Measurements from ENCODE around the gene GCN1.

Gene GCN1

DNA sequence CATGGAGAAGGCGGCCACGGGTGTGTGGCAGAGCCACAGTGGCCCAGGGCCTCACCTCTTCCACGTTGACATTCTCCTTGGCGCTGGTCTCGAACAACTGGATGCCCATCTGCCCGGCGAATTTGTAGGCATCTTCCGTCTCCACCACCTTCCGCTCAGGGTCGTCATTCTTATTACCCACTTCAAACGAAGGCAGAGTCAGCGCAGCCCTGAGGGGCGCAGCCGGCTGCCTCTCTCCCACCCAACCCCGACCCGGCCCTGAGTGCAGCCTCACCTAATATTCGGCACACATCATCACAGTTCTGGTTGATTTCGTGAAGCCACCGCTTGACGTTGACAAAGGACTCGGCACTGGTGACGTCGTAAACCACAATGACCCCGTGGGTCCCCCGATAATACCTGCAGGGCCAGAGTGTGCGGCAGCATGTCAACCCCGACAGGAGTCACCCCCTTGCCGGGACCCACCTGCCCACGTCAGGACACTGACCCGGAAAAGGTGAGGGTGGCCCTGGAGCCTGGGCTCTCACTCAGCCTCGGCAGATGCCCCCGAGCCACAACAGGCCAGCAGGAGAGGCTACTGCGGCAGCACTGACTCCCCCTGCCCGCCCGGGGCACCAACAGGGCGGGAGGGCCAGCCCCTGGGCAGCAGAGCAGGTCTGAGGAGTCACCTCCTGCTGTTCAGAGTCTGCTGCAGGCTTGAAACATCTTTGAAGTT is 95.6 kb downstream of the GCN1 start:
- H3K9me3 ChIP-seq (ENCODE audit: control insufficient read depth, insufficient read depth, low read length), result no peaks in the 10 kb centered on the region
- peaks cover 56% of the 10 kb centered on the region for H3K36me3 ChIP-seq (ENCODE audit: control insufficient read depth, insufficient read depth, low read length)
- H3K27ac ChIP-seq (ENCODE audit: low read depth, low read length), result no peak overlapping the region

GRCh38 chr12:120096671-120097202 is 97.8 kb downstream of the GCN1 start:
- Histone ChIP-seq H3K9ac (ENCODE audit: low read depth, low read length) (no peak overlapping the region), H3K27ac (ENCODE audit: low read depth, low read length) (no peak overlapping the region), H3K27me3 (ENCODE audit: control insufficient read depth, insufficient read depth, low read length) (no peaks in the 10 kb centered on the region), H3K4me3 (ENCODE audit: low read depth, low read length) (no peak overlapping the region), H3K36me3 (ENCODE audit: control insufficient read depth, insufficient read depth, low read length) (peaks cover 43% of the 10 kb centered on the region), H3K4me1 (ENCODE audit: control insufficient read depth, insufficient read depth, low read length) (peaks cover 24% of the 10 kb centered on the region), H3K9me3 (ENCODE audit: control insufficient read depth, insufficient read depth, low read length) (no peaks in the 10 kb centered on the region)

More for the DNA sequence above, 95.6 kb downstream of the GCN1 start:
- peaks cover 10% of the 10 kb centered on the region for H3K4me1 ChIP-seq (ENCODE audit: control insufficient read depth, insufficient read depth, low read length)
- H3K4me3 ChIP-seq (ENCODE audit: low read depth, low read length), result no peak overlapping the region
- no peaks in the 10 kb centered on the region for H3K27me3 ChIP-seq (ENCODE audit: control insufficient read depth, insufficient read depth, low read length)
- no peak overlapping the region for H3K9ac ChIP-seq (ENCODE audit: low read depth, low read length)

DNA sequence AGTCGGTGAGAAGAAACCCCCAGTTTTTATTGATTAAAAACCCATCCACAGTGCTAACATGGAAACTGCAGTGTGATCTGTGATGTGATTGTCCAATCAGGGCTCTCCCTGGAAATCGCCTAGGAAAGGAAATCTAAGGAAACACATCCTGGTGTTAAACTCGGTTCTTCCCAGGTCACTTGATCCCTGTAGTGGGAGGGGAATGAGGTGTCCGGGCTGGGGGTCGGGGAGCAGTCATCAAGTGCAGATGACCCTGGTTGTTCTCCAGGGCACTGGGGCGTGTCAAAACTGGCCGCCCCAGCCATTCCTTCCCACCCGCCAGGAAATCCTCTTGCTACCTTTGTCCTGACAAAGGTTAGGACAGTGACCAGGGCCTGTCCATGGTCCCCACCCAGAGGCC is 98.8 kb downstream of the GCN1 start:
- Histone ChIP-seq H3K4me3 (ENCODE audit: low read depth, low read length) (no peak overlapping the region), H3K27ac (ENCODE audit: low read depth, low read length) (no peak overlapping the region), H3K36me3 (ENCODE audit: control insufficient read depth, insufficient read depth, low read length) (peaks cover 38% of the 10 kb centered on the region), H3K9me3 (ENCODE audit: control insufficient read depth, insufficient read depth, low read length) (no peaks in the 10 kb centered on the region), H3K9ac (ENCODE audit: low read depth, low read length) (no peak overlapping the region), H3K27me3 (ENCODE audit: control insufficient read depth, insufficient read depth, low read length) (no peaks in the 10 kb centered on the region), H3K4me1 (ENCODE audit: control insufficient read depth, insufficient read depth, low read length) (peaks cover 24% of the 10 kb centered on the region)

DNA sequence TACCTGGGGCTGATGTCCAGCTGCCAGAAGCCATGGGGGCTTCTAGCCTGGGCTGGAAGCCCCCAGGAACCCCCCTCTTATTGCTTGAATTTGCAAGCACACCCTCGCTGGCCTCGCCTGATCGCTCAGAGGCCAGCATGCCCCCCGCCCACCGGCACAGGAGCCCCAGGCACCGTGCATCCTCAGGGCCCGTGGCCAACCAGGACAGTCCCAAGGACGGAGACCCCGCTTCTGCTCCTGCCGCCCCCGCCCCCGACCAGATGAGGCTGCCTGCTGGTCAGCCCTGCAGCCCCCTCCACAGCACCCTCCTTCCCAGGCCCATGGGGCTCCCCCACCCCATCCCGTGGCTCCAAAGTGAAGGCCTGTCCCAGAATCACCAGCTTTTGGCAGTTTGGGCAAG is 99.2 kb downstream of the GCN1 start:
- H3K27me3 ChIP-seq (ENCODE audit: control insufficient read depth, insufficient read depth, low read length), result no peaks in the 10 kb centered on the region
- no peak overlapping the region for H3K4me3 ChIP-seq (ENCODE audit: low read depth, low read length)
- peaks cover 24% of the 10 kb centered on the region for H3K4me1 ChIP-seq (ENCODE audit: control insufficient read depth, insufficient read depth, low read length)
- H3K36me3 ChIP-seq (ENCODE audit: control insufficient read depth, insufficient read depth, low read length), result peaks cover 38% of the 10 kb centered on the region
- peak overlapping the region; percentile 32 for H3K27ac ChIP-seq (ENCODE audit: low read depth, low read length)
- no peak overlapping the region for H3K9ac ChIP-seq (ENCODE audit: low read depth, low read length)
- no peaks in the 10 kb centered on the region for H3K9me3 ChIP-seq (ENCODE audit: control insufficient read depth, insufficient read depth, low read length)

- H3K4me3 ChIP-seq (ENCODE audit: low read depth, low read length), result no peak overlapping the region
- H3K36me3 ChIP-seq (ENCODE audit: control insufficient read depth, insufficient read depth, low read length), result peaks cover 39% of the 10 kb centered on the region
- peak overlapping the region; percentile 70 for H3K27ac ChIP-seq (ENCODE audit: low read depth, low read length)
- H3K9ac ChIP-seq (ENCODE audit: low read depth, low read length), result no peak overlapping the region
- no peaks in the 10 kb centered on the region for H3K27me3 ChIP-seq (ENCODE audit: control insufficient read depth, insufficient read depth, low read length)
- H3K4me1 ChIP-seq (ENCODE audit: control insufficient read depth, insufficient read depth, low read length), result peaks cover 27% of the 10 kb centered on the region
- H3K9me3 ChIP-seq (ENCODE audit: control insufficient read depth, insufficient read depth, low read length), result no peaks in the 10 kb centered on the region
Measured at GRCh38 chr12:120094485-120094884, 100.0 kb downstream of the GCN1 start.

DNA sequence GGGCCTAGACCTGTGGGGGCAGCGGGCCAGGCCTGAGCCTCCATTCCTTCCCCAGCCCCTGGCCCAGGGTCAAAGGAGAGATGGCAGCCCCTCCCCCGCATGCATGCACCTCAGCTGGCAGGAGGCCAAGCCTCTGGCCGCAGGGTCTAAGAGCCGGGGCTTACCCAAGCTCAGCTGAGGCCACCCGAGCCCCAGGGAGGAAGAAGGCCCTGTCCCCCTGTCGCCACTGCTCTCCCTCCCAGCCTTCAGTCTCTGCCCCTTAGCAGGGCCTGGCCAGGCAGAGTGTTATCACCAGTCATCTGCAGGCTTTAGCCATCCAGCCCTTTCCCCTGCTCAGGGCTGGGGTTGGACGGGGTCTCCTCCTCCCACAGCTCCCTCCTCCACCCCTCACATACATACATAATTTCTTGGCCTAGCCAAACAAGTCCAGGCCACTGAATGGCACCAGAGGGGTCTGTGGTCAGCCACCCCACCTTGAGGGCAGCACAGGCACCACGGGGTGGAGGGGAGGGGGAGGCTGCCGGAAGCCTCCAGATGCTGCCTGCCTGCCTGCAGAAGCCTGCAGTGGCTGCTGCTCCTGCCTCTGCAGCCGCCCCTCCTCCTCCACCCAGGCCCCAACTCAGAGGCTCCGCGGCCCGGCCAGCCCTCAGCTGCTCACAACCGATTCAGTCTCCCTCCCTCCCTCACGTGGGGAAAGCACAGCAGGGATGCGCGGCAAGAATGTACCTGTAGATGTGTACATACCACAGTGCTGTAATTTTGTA is 100.7 kb downstream of the GCN1 start:
- Histone ChIP-seq H3K4me1 (ENCODE audit: control insufficient read depth, insufficient read depth, low read length) (peaks cover 27% of the 10 kb centered on the region), H3K4me3 (ENCODE audit: low read depth, low read length) (no peak overlapping the region), H3K9me3 (ENCODE audit: control insufficient read depth, insufficient read depth, low read length) (no peaks in the 10 kb centered on the region), H3K27ac (ENCODE audit: low read depth, low read length) (peak overlapping the region; percentile 76), H3K27me3 (ENCODE audit: control insufficient read depth, insufficient read depth, low read length) (no peaks in the 10 kb centered on the region), H3K36me3 (ENCODE audit: control insufficient read depth, insufficient read depth, low read length) (peaks cover 32% of the 10 kb centered on the region), H3K9ac (ENCODE audit: low read depth, low read length) (no peak overlapping the region)

DNA sequence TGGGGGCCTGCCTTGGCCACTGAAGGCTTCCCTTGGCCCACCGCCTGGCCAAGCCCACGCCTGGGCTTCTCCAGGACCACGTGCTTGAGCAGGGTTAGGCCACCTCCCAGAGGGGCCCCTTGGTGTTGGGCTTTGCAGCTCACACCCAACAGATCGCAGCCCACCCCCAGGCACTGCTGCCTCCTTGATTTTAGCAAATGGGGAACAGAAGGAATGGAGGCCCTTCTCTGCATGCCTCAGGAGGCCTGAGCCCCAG is 101.3 kb downstream of the GCN1 start:
- no peak overlapping the region for H3K4me3 ChIP-seq (ENCODE audit: low read depth, low read length)
- no peaks in the 10 kb centered on the region for H3K9me3 ChIP-seq (ENCODE audit: control insufficient read depth, insufficient read depth, low read length)
- H3K36me3 ChIP-seq (ENCODE audit: control insufficient read depth, insufficient read depth, low read length), result peaks cover 27% of the 10 kb centered on the region
- H3K9ac ChIP-seq (ENCODE audit: low read depth, low read length), result 0 out of 2 replicates have a peak overlapping the region, but pooled peaks have one; percentile 8
- no peaks in the 10 kb centered on the region for H3K27me3 ChIP-seq (ENCODE audit: control insufficient read depth, insufficient read depth, low read length)
- H3K27ac ChIP-seq (ENCODE audit: low read depth, low read length), result peak overlapping the region; percentile 76
- peaks cover 27% of the 10 kb centered on the region for H3K4me1 ChIP-seq (ENCODE audit: control insufficient read depth, insufficient read depth, low read length)

DNA sequence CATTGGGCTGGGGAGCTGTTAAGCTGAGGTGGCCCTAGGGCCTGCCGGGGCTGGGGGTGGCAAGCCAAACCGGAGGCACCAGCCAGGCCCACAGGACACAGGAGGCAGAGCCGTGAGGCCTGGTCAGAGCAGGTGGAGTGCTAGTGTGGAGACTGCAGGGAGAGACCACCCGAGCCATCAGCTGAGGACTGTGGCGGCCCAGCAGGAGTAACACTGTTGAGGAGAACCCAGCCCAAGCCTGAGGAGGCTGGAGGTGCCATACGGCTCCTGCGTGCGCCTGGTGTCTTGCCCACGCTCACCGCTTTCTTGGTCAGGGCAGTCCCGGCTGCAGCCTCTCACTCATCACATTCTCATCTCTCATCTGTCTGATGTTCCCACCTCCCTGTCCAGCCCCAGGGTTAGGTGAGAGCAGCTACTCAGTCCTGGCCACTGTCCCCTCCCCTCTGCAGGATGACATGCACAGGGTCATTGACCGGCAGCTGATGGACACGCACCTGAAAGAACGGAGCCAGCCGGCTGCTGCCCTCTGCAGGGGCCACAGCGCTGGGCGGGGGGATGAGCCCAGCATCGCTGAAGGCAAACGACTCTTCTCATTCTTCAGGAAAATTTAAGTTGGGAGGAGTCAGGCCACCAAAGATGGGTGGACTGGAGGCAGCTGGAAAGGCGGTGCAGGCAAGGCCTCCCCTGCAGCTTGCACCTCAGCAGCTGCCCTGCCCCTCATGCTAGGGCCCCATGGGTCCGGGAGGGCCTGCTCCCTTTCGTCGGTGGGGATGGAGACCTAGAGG is 101.8 kb downstream of the GCN1 start:
- no peaks in the 10 kb centered on the region for H3K9me3 ChIP-seq (ENCODE audit: control insufficient read depth, insufficient read depth, low read length)
- peak overlapping the region; percentile 76 for H3K27ac ChIP-seq (ENCODE audit: low read depth, low read length)
- peaks cover 23% of the 10 kb centered on the region for H3K36me3 ChIP-seq (ENCODE audit: control insufficient read depth, insufficient read depth, low read length)
- H3K4me1 ChIP-seq (ENCODE audit: control insufficient read depth, insufficient read depth, low read length), result peaks cover 27% of the 10 kb centered on the region
- no peak overlapping the region for H3K4me3 ChIP-seq (ENCODE audit: low read depth, low read length)
- no peaks in the 10 kb centered on the region for H3K27me3 ChIP-seq (ENCODE audit: control insufficient read depth, insufficient read depth, low read length)
- H3K9ac ChIP-seq (ENCODE audit: low read depth, low read length), result 0 out of 2 replicates have a peak overlapping the region, but pooled peaks have one; percentile 8

- no peak overlapping the region for H3K9ac ChIP-seq (ENCODE audit: low read depth, low read length)
- H3K4me1 ChIP-seq (ENCODE audit: control insufficient read depth, insufficient read depth, low read length), result peaks cover 29% of the 10 kb centered on the region
Measured at GRCh38 chr12:120091371-120092090, 103.0 kb downstream of the GCN1 start.

DNA sequence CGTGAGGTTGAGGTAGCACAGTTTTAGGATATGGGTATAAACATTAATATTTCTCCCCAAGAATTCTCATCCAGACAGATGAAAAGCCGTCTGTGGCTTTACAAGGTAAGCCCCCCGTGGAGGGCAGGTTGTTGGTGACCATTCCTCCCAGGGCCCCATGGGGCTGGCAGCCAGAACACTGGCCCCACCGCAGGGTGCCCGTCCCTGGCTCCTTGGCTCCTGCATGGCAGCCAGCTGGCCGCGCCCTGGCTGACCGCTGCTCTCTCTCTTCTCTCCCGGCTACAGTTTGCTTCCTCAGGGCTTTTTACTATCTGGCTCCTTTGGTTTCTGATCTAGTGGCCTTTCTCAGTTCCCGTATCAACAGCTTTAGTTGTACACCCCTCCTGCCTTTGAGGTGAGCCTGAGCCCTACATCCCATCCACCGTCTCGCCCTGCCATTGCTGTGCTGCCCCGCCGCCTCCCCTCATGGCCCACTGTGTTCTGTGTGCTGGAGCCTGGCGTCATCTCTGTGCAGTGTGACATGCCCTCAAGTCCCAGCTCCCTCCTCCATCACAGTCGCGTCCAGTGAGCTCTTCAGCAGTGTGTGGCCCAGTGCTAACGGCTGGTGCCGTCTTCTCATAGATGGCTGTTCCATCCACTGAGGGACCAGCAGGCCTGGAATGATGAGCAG is 103.8 kb downstream of the GCN1 start:
- H3K27me3 ChIP-seq (ENCODE audit: control insufficient read depth, insufficient read depth, low read length), result no peaks in the 10 kb centered on the region
- H3K9ac ChIP-seq (ENCODE audit: low read depth, low read length), result no peak overlapping the region
- peaks cover 9% of the 10 kb centered on the region for H3K36me3 ChIP-seq (ENCODE audit: control insufficient read depth, insufficient read depth, low read length)
- peak overlapping the region; percentile 22 for H3K27ac ChIP-seq (ENCODE audit: low read depth, low read length)
- H3K9me3 ChIP-seq (ENCODE audit: control insufficient read depth, insufficient read depth, low read length), result no peaks in the 10 kb centered on the region
- no peak overlapping the region for H3K4me3 ChIP-seq (ENCODE audit: low read depth, low read length)
- peaks cover 37% of the 10 kb centered on the region for H3K4me1 ChIP-seq (ENCODE audit: control insufficient read depth, insufficient read depth, low read length)

More at GRCh38 chr12:120091371-120092090, 103.0 kb downstream of the GCN1 start:
- Histone ChIP-seq H3K36me3 (ENCODE audit: control insufficient read depth, insufficient read depth, low read length) (peaks cover 12% of the 10 kb centered on the region), H3K27ac (ENCODE audit: low read depth, low read length) (no peak overlapping the region), H3K4me3 (ENCODE audit: low read depth, low read length) (no peak overlapping the region), H3K27me3 (ENCODE audit: control insufficient read depth, insufficient read depth, low read length) (no peaks in the 10 kb centered on the region), H3K9me3 (ENCODE audit: control insufficient read depth, insufficient read depth, low read length) (no peaks in the 10 kb centered on the region)
